ENCODE results near the gene SSH2. TPM values are rescaled to one million over a fixed set of nuclear protein-coding genes. Genes with fewer than 3 reads are reported as not detected.

Gene SSH2
- total and polyA plus RNA-seq, 2 experiments from 2014 or later = 9.9 to 12.7 TPM

GRCh38 chr17:29582772-29583171 lies 347.3 kb downstream of the SSH2 start:
- Histone ChIP-seq H3K4me2 (no peak overlapping the region), H3K27ac (no peak overlapping the region), H3K9me3 (ENCODE audit: low read depth) (no peaks in the 10 kb centered on the region), H3K79me2 (peaks cover 44% of the 10 kb centered on the region), H3K4me3 (no peak overlapping the region), H2AFZ (no peak overlapping the region), H4K20me1 (ENCODE audit: insufficient read depth, poor library complexity, severe bottlenecking) (peaks cover 33% of the 10 kb centered on the region), H3K9me2 (replicated peaks; ENCODE audit: insufficient read depth) (no peaks in the 10 kb centered on the region), H3K36me3 (replicated peaks; ENCODE audit: insufficient read depth, low read depth) (no peaks in the 10 kb centered on the region), H3K27me3 (no peaks in the 10 kb centered on the region), H3K4me1 (ENCODE audit: insufficient read depth) (peaks cover 4% of the 10 kb centered on the region)
- DNase-seq (ENCODE audit: low spot score) = no peak
- TF ChIP-seq CTCF (IDR thresholded peaks at IDR 0.05; ENCODE audit: poor library complexity) (no peak), EZH2 (IDR thresholded peaks at IDR 0.05; ENCODE audit: borderline replicate concordance) (no peak), EZH2phosphoT487 (IDR thresholded peaks at IDR 0.05; ENCODE audit: low read depth, severe bottlenecking, unreplicated experiment) (no peak)
- 97% methylated on average over 13 of the region's 13 CpGs for WGBS (ENCODE audit: low lambda C conversion rate, missing lambda C conversion rate)

- Histone ChIP-seq H3K27me3 (no peaks in the 10 kb centered on the region), H2AFZ (no peak overlapping the region), H3K4me2 (no peak overlapping the region), H3K27ac (no peak overlapping the region), H3K79me2 (peaks cover 39% of the 10 kb centered on the region), H3K9me3 (ENCODE audit: low read depth) (no peaks in the 10 kb centered on the region), H4K20me1 (ENCODE audit: insufficient read depth, poor library complexity, severe bottlenecking) (peaks cover 28% of the 10 kb centered on the region), H3K4me3 (no peak overlapping the region), H3K36me3 (replicated peaks; ENCODE audit: insufficient read depth, low read depth) (no peaks in the 10 kb centered on the region), H3K4me1 (ENCODE audit: insufficient read depth) (no peaks in the 10 kb centered on the region), H3K9me2 (replicated peaks; ENCODE audit: insufficient read depth) (no peaks in the 10 kb centered on the region)
- WGBS (ENCODE audit: low lambda C conversion rate, missing lambda C conversion rate) = 93% methylated on average over 10 of the region's 10 CpGs
- DNase-seq (ENCODE audit: low spot score) = no peak
- TF ChIP-seq EZH2 (IDR thresholded peaks at IDR 0.05; ENCODE audit: borderline replicate concordance) = no peak
- no peak for TF ChIP-seq CTCF (IDR thresholded peaks at IDR 0.05; ENCODE audit: poor library complexity)
- TF ChIP-seq EZH2phosphoT487 (IDR thresholded peaks at IDR 0.05; ENCODE audit: low read depth, severe bottlenecking, unreplicated experiment) = no peak
Measured at GRCh38 chr17:29582254-29582765, 347.7 kb downstream of the SSH2 start.

GRCh38 chr17:29581583-29582253 lies 348.3 kb downstream of the SSH2 start:
- Histone ChIP-seq H3K9me2 (replicated peaks; ENCODE audit: insufficient read depth) (no peaks in the 10 kb centered on the region), H3K9me3 (ENCODE audit: low read depth) (no peaks in the 10 kb centered on the region), H3K27ac (no peak overlapping the region), H2AFZ (no peak overlapping the region), H3K4me3 (no peak overlapping the region), H3K79me2 (peaks cover 33% of the 10 kb centered on the region), H4K20me1 (ENCODE audit: insufficient read depth, poor library complexity, severe bottlenecking) (peaks cover 23% of the 10 kb centered on the region), H3K36me3 (replicated peaks; ENCODE audit: insufficient read depth, low read depth) (no peaks in the 10 kb centered on the region), H3K27me3 (no peaks in the 10 kb centered on the region), H3K4me1 (ENCODE audit: insufficient read depth) (no peaks in the 10 kb centered on the region), H3K4me2 (no peak overlapping the region)
- 97% methylated on average over 17 of the region's 20 CpGs for WGBS (ENCODE audit: low lambda C conversion rate, missing lambda C conversion rate)
- no peak for TF ChIP-seq EZH2 (IDR thresholded peaks at IDR 0.05; ENCODE audit: borderline replicate concordance)
- no peak for TF ChIP-seq EZH2phosphoT487 (IDR thresholded peaks at IDR 0.05; ENCODE audit: low read depth, severe bottlenecking, unreplicated experiment)
- TF ChIP-seq CTCF (IDR thresholded peaks at IDR 0.05; ENCODE audit: poor library complexity) = no peak
- DNase-seq (ENCODE audit: low spot score) = no peak
